ENCODE results near the gene PRR5.
"Not testable (repeated sequence)": the region's sequence is repeated elsewhere in the genome, so short reads cannot be mapped to it uniquely, and the experiment has no call there.

The PRR5 gene

DNA sequence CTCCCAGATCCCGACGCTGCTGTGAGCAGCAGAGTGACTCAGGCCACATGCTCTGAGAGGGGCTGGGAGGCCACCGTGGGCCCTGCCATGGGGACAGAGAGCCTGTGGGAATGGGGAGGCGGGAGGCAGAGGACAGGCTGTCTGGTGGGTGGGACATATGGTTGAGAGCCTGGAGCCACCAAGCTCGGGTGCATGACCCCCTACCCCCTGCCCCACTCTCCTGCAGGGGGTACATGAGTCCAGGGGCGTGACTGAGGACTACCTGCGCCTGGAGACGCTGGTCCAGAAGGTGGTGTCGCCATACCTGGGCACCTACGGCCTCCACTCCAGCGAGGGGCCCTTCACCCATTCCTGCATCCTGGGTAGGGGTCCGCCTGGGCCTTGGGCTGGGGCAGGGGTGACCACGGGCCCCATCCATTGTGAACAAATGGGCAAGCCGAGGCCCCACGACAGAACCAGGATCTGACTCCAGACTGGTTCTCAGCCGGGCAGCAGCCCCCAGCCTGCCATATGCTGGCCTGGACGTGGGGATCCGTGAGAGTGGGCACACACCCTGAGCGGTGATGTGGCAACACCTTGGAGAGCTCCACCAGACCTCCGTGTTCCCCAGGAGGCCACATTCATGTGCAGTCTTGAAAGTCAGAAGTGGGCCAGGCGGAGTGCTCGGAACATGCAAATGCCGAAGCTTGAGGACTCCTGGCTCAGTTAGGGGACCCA, 33.0 kb downstream of the PRR5 start:
- DNase-seq (ENCODE audit: low read depth, low spot score), result no peak

DNA sequence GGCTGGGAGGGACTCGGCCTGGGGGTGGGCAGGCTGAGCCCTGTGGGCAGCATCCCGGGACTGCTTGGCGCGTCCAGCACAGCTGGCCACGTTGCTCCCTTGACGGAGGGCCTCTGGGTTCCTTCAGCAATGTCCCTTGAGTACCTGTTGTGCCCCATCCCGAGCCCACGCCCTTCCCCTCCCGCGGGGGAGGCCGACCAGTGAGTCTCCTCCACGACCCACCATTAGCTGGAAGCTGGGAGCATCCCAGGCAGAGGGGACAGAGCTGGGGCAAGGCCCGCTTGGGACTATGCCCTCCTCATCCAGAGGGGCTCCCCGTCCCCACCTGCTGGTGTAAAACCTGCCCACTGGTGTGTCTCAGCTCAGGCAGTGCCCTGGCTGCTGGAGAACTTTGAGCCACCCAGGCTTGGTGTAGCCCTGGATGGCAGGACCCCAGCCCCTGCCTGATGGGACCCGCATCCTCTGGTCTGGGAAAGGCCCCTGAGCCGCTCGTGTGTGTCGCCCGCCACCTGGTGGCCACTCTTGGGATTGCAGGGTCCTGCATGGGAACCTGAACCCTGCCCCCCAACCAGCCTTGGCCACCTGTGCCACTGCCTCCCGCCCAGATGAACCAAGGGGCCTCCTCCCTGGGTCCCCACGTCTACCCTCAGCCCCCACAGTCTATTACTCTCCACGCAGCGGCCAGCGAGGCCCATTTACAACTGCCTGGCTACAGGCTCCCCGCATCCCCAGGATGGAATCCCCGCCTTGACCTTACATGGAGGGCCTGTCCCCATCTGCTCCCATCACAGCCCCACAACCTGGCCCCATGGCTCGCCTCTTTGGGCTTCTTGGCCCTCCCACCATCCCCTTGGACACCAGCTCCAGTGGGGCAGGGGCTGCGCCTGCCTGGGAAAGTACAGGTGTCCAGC, 33.8 kb downstream of the PRR5 start:
- peak; percentile 77 for DNase-seq (ENCODE audit: low read depth, low spot score)

DNA sequence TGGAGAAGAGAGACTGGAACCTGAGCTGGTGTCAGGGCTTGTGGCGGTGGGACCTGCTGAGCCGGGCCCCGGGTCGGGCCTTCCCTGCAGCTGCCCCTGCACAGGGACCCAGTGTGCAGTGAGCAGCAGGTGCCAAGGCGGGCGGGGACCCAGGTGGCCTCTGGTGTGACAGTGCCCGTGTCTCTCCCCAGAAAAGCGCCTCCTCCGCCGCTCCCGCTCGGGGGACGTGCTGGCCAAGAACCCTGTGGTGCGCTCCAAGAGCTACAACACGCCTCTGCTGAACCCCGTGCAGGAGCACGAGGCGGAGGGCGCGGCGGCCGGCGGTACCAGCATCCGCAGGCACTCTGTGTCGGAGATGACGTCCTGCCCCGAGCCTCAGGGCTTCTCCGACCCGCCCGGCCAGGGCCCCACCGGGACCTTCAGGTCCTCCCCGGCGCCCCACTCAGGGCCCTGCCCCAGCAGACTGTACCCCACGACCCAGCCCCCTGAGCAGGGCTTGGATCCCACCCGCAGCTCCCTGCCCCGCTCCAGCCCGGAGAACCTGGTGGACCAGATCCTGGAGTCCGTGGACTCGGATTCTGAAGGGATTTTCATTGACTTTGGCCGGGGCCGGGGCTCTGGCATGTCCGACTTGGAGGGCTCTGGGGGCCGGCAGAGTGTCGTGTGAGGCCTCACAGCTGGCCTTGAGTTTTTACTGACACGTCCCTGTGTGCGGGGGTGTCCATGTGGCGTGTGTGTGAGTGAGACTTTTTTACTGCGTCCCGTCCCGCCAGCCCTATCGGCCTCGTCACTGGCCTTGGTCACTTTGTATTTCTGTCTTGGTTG, 34.8 kb downstream of the PRR5 start:
- DNase-seq (ENCODE audit: low read depth, low spot score), result no peak

GRCh38 chr22:44737406-44738346, 35.7 kb downstream of the PRR5 start:
- DNase-seq (ENCODE audit: low read depth, low spot score), result no peak

- no peak for DNase-seq (ENCODE audit: low read depth, low spot score)
Observed at GRCh38 chr22:44738347-44738715, 36.3 kb downstream of the PRR5 start.

GRCh38 chr22:44739024-44739423, 37.0 kb downstream of the PRR5 start:
- DNase-seq (ENCODE audit: low read depth, low spot score), result no peak

DNA sequence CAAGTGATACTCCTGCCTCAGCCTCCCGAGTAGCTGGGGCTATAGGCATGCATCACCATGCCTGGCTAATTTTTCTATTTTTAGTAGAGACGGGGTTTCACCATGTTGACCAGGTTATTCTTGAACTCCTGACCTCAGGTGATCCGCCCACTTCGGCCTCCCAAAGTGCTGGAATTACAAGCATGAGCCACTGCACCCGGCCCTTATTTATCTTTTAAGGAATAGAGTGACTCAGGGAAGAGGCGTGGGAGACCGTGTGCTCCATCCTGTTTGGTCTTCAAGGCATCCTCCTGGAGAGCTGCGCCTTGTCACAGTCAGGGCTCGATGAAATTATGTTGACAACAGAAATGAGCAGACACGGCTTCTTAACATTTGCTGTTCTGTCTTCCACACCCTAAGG, 37.7 kb downstream of the PRR5 start:
- peak; percentile 70 for DNase-seq (ENCODE audit: low read depth, low spot score)

GRCh38 chr22:44740307-44740706, 38.3 kb downstream of the PRR5 start:
- DNase-seq (ENCODE audit: low read depth, low spot score), result no peak

GRCh38 chr22:44741929-44742328, 39.9 kb downstream of the PRR5 start:
- no peak for DNase-seq (ENCODE audit: low read depth, low spot score)

DNA sequence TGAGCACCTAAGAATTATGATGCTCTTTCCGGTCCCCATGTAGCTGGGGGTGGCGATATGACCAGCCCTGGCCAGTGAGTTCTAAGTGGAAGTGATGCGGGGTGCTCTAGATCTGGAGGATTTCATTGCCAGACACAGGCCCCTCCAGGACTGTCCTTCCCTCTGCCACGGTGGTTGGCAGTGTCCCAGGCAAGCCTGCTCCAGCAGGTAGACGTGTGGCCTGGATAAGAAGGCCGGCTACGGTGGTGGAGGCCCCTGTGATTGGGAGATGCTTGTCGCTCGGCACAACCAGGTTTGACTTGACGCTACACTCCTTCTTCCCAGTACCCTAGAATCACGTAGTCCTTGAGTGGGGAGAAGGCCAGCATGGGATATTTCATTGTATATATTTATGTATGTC, 41.2 kb downstream of the PRR5 start:
- DNase-seq (ENCODE audit: low read depth, low spot score), result no peak

DNA sequence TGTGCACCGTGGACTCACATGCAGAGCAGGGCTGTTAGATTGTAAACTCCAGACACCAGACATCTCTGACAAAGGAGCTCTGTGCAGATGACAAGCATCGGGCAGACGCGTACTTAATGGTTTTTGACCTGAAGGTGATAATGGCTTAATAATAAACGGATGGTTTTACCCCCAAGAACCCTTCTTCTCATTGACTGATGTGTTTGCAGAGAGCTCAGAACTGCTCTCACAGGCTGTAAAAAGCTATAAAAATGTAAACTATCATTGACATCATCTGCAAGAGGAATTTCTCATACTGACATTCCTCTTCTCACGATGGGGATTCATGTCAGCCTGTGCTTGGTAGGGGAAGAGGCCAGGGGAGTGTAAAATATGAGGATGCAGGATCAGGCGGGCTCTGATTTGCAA, 41.8 kb downstream of the PRR5 start:
- no peak for DNase-seq (ENCODE audit: low read depth, low spot score)

DNA sequence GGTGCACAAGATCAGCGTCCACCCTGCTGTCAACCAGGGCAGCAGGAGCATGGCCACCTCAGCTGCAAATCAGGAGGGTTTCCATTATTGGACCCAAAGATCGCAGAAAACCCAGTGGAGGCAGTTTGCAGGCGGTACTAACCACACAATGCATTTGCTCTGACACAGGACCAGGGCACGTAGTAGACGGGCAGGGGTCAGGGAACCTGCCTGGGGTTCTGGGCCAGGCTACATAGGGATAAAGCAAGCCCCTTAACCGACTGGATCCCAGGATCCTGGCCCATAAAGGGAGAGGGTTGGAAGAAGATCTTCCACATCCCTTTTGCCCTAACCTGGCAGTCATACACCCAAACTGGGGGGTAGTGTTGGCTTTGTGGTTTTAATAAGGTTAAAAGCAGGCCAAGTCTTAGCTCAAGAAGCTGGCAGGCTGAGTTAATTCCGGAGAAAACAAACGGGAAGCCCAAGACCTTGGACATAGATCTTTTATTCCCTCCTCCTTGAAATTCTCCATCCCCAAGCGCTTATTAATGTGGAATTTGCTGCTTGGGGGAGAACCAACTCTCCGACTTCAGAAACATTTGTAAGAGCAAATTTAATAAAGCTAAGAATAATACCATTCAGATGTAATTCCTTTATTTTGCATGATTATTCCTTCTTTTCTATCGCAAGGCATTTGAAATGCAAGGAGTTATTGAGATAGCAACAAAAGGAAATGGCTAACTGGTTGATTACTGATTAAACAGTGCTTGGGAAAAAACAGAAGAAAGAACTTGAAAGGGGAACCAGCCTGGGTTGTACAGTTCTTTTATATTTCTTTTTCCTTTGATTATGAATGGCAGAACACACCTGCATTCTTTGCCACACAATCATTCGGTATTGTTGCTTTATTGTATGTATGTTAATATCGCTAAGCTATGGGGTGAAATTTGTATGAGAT, 44.1 kb downstream of the PRR5 start:
- DNase-seq (ENCODE audit: low read depth, low spot score), result no peak

- DNase-seq (ENCODE audit: low read depth, low spot score), result not testable (repeated sequence)
Observed at GRCh38 chr22:44747784-44748127, 45.8 kb downstream of the PRR5 start.

- no peak for DNase-seq (ENCODE audit: low read depth, low spot score)
Observed at GRCh38 chr22:44748524-44748923, 46.5 kb downstream of the PRR5 start.

DNA sequence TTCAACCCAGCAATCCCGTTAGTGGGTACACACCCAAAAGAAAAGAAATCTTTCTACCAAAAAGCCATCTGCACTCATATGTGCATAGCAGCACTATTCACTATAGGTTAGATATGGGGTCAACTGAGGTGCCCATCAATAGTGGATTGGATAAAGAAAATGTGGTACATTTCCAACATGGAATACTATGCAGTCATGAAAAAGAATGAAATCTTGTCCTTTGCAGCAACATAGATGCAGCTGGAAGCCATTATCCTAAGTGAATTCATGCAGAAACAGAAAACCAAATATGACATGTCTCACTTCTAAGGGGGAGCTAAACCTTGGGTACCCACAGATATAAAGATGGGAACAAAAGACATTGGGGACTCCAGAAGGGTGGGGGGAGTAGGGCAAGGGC, 48.5 kb downstream of the PRR5 start:
- no peak for DNase-seq (ENCODE audit: low read depth, low spot score)

GRCh38 chr22:44752285-44753188, 50.5 kb downstream of the PRR5 start, which contains the start of gene ARHGAP8:
Gene ARHGAP8 (plus strand): TSS chr22:44752575. CDS start chr22:44786528, 33,953 bp downstream.
- DNase-seq (ENCODE audit: low read depth, low spot score), result no peak

GRCh38 chr22:44753189-44754042, 51.4 kb downstream of the PRR5 start:
- peak; percentile 92 for DNase-seq (ENCODE audit: low read depth, low spot score)

DNA sequence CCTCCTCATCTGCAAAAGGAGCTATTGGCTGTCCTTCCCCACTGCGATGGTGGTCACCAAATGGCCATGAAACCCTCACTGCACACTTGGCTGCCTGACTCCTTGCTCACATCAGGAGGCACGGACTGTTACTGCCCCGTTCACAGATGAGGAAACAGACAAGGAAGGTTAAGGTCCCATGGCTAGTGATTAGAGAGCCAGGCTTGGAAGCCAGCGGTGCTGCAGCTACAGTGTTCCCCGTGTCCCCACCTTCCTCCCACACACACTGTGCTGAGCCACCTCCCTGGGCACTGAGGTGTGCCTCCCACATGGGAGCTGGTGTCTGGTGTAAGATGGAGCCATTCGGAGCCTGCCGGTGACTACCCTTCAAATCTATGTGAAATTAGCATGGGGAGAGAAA, 53.0 kb downstream of the PRR5 start:
- no peak for DNase-seq (ENCODE audit: low read depth, low spot score)

All from astrocyte of the hippocampus (primary cell).